ENCODE measurements around the gene TTLL8. TPM values are rescaled to one million over a fixed set of nuclear protein-coding genes. Genes with fewer than 3 reads are reported as not detected.

TTLL8 gene
- total RNA-seq, 1 experiment from 2014 or later = not detected

GRCh38 chr22:50059881-50060262, 1.8 kb upstream of the TTLL8 start:
- Histone ChIP-seq H3K4me1 (ENCODE audit: insufficient read depth, low read length) (no peaks in the 10 kb centered on the region; the same call in 1 of the 2 replicates), H3K14ac (ENCODE audit: insufficient read depth, low read length) (no peak overlapping the region), H3K23ac (ENCODE audit: insufficient read length, low read depth, low read length) (no peak overlapping the region), H2BK20ac (ENCODE audit: low read depth, low read length, poor library complexity, severe bottlenecking) (no peak overlapping the region), H3K79me1 (ENCODE audit: insufficient read depth, low read depth, low read length, poor library complexity, severe bottlenecking) (no peaks in the 10 kb centered on the region), H3T11ph (ENCODE audit: low read length) (no peak overlapping the region), H3K79me2 (ENCODE audit: insufficient read depth, low read length) (no peaks in the 10 kb centered on the region), H3K9ac (ENCODE audit: extremely low read depth, insufficient read length, low read length) (no peak overlapping the region), H3K4me2 (ENCODE audit: insufficient read depth, insufficient read length, low read length) (peak overlapping the region; percentile 83), H4K8ac (replicated peaks; ENCODE audit: insufficient read length, low read depth, low read length) (no peak overlapping the region), H2AK5ac (ENCODE audit: insufficient read length, low read length) (no peak overlapping the region), H2BK15ac (ENCODE audit: low read depth, low read length) (no peak overlapping the region), H4K91ac (ENCODE audit: insufficient read length, low read depth, low read length) (no peak overlapping the region), H2BK120ac (ENCODE audit: low read depth, low read length, poor library complexity, severe bottlenecking) (no peak overlapping the region), H3K23me2 (ENCODE audit: insufficient read length, low read depth, low read length, poor library complexity, severe bottlenecking) (peaks cover 10% of the 10 kb centered on the region), H3K9me3 (ENCODE audit: control insufficient read depth, low read depth, low read length) (no peaks in the 10 kb centered on the region), H4K20me1 (ENCODE audit: control insufficient read depth, insufficient read depth, insufficient read length) (no peaks in the 10 kb centered on the region), H2BK5ac (ENCODE audit: insufficient read length, low read length) (no peak overlapping the region), H3K4ac (ENCODE audit: low read depth, low read length) (no peak overlapping the region), H2BK12ac (ENCODE audit: insufficient read length, low read depth, low read length) (no peak overlapping the region), H3K18ac (ENCODE audit: insufficient read length, low read depth, low read length) (no peak overlapping the region), H3K27me3 (ENCODE audit: insufficient read depth, low read length) (no peaks in the 10 kb centered on the region; the same call in 1 of the 2 replicates), H4K5ac (ENCODE audit: insufficient read length, low read depth, low read length) (no peak overlapping the region), H2AFZ (ENCODE audit: low read length) (no peak overlapping the region), H3K56ac (ENCODE audit: insufficient read length, low read depth, low read length) (no peak overlapping the region), H3K27ac (ENCODE audit: insufficient read length, low read depth, low read length) (no peak overlapping the region)
- H3K9me3 Mint-ChIP-seq = no peaks in the 10 kb centered on the region
- H3K4me3 Mint-ChIP-seq = peak overlapping the region in 1 of 2 experiments; percentile 83; a peak in 3 of 5 replicates
- no peak overlapping the region for H3K27ac Mint-ChIP-seq
- WGBS (ENCODE audit: extremely low coverage, insufficient read length, low lambda C conversion rate) = no CpG with 5 or more reads among the region's 7 CpGs
- TF ChIP-seq CTCF (conservative IDR thresholded peaks at IDR 0.05) = no peak
- peaks cover 36% of the 10 kb centered on the region for H3K27me3 Mint-ChIP-seq (ENCODE audit: low read depth)
- no peak for DNase-seq
- H3K36me3 Mint-ChIP-seq (ENCODE audit: insufficient read depth in 1 of 3, low read depth in 3 of 3) = no peaks in the 10 kb centered on the region
- H3K4me1 Mint-ChIP-seq = peaks cover 9 to 12% of the 10 kb centered on the region in 2 experiments
